Fibroblast of villous mesenchyme (primary cell): Measurements from ENCODE around the gene TRIP6. TPM values are rescaled to one million over a fixed set of nuclear protein-coding genes. Genes with fewer than 3 reads are reported as not detected.

Experiments used
- DNase-seq: peaks from one replicate; pipeline ENCODE4 v3.0.0-alpha.2; 2010; ENCODE audit warnings: low read depth
- H3K4me3 ChIP-seq: 2 replicates; pipeline ENCODE4 v1.5.1; 2011; ENCODE audit warnings: low read depth, mild to moderate bottlenecking, low read length
- CTCF ChIP-seq: IDR thresholded peaks from 2 replicates; pipeline ENCODE4 v1.5.1; 2012; ENCODE audit warnings: low read depth, mild to moderate bottlenecking, low read length; ENCODE audit not compliant: insufficient read depth
- total RNA-seq: library from RNA; depleted of rRNA; stranded (reverse); fragments of >200 nt; gene quantifications from 2 replicates; pipeline ENCODE4 v1.2.3, GENCODE V29; 2012

Gene TRIP6
- total RNA-seq, 1 donor: 106 TPM

DNA sequence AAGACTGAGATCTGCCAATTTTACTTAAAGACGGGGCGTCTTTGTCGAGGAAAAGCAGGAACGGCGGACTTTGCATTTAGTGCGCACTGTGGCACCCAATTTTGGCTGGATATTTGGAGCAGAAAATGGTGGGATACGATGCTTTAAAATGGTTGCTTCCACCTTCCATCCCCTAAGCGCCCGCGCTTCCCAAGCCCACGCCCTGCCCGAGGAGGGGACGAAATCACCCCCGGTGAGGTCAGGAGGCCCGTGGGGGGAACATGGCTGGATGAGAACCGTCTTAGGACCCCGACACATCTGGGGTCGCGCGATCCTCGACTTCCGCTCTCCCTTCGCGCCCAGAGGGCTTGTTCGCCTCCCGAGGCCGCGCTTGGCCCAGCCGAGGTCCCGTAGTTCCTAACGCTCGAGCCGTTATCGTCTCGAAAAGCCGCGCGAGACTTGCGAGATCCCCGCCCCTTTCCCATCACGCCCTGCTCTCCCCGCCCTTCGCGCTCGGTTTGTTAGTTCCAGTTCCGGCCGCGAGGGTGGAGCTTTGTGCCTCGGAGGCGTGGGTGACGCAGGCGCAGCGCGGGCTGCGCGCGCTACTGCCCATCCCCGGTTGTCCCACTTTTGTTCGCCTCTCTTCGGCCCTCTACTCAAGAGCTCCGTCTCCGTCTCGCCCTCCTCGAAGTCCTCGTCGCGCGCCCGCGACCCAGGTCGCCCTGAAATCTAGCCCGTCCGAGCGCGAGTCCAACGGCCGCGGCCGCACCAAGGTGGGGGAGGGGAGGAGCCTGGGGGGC is 7.6 kb downstream of the TRIP6 start, which contains the start of gene SRRT:
Gene SRRT (plus strand): TSS at position 527 of the 779 bp plus-strand sequence. CDS start 488 bp downstream, outside the sequence.
- TF ChIP-seq CTCF: peak; percentile 46

GRCh38 chr7:100875356-100875751 is 8.2 kb downstream of the TRIP6 start:
- peak; percentile 17 for DNase-seq
- peak overlapping the region; percentile 94 for H3K4me3 ChIP-seq
- TF ChIP-seq CTCF: no peak

More for the DNA sequence above, 7.6 kb downstream of the TRIP6 start, which contains the start of gene SRRT:
- DNase-seq: peak; percentile 98
- peak within 1 kb of the TSS; percentile 94 for H3K4me3 ChIP-seq

DNA sequence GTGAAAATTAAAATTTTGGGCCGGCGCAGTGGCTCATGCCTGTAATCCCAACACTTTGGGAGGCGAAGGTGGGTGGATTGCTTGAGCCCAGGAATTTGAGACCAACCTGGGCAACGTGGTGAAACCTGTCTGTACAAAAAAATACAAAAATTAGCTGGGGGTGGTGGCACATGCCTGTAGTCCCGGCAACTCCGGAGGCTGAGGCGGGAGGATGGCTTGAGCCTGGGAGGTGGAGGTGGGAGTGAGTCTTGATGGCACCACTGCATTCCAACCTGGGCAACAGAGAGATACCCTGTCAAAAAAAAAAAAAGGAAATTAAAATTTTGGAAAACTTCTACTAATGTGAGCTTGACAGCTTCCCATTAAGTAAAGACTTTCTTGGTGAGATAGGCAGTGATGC is 10.8 kb downstream of the TRIP6 start:
- no peak for TF ChIP-seq CTCF
- H3K4me3 ChIP-seq: no peak overlapping the region
- DNase-seq: no peak

DNA sequence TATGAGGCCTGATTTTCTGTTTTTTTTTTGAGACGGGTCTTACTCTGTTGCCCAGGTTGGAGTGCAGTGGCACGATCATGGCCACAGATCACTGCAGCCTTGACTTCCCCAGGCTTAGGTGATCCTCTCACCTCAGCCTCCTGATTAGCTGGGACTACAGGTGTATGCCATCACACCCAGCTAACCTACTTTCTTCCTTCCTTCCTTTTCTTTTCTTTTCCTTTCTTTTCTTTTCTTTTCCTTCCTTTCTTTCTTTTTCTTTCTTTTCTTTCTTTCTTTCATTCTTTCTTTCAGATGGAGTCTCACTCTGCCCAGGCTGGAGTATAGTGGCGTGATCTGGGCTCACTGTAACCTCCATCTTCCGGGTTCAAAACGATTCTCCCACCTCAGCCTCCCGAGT is 11.5 kb downstream of the TRIP6 start:
- no peak for DNase-seq
- H3K4me3 ChIP-seq: no peak overlapping the region
- TF ChIP-seq CTCF: no peak

GRCh38 chr7:100879685-100880261 is 12.6 kb downstream of the TRIP6 start:
- no peak overlapping the region for H3K4me3 ChIP-seq
- TF ChIP-seq CTCF: no peak
- DNase-seq: no peak

DNA sequence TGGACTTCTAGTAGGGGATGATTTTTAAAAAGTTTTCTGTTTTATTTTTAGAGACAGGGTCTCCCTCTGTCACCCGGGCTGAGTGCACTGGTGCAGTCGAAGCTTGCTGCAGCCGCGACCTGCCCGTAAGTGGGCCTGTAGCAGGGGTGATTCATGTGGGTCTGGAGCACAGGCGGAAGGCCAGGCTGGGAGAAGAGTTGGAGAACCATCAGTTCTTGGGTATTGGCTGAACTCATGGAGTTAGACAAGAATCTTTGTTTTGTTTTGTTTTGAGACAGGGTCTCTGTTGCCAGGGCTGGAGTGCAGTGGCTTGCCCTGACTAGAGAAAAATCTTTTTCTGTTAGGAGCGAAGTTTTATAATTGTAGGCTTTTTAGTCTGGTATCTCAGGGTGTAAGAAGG is 13.5 kb downstream of the TRIP6 start:
- TF ChIP-seq CTCF: no peak
- no peak overlapping the region for H3K4me3 ChIP-seq
- DNase-seq: no peak
